DND-41 (cell line): ENCODE data around the gene UBR3.

Source experiments
- EZH2 ChIP-seq: IDR thresholded peaks from 3 replicates; pipeline ENCODE4 v1.6.1; 2012; ENCODE audit warnings: borderline replicate concordance, low read depth, mild to moderate bottlenecking, moderate library complexity, low read length, inconsistent platforms; ENCODE audit not compliant: severe bottlenecking
- TF ChIP-seq, protein P1 (sequence below): IDR thresholded peaks from 2 replicates; pipeline ENCODE4 v1.5.1; 2012; ENCODE audit warnings: borderline replicate concordance, low read length, moderate library complexity, mild to moderate bottlenecking; ENCODE audit not compliant: poor library complexity, severe bottlenecking; ENCODE audit errors: extremely low read depth

DNA sequence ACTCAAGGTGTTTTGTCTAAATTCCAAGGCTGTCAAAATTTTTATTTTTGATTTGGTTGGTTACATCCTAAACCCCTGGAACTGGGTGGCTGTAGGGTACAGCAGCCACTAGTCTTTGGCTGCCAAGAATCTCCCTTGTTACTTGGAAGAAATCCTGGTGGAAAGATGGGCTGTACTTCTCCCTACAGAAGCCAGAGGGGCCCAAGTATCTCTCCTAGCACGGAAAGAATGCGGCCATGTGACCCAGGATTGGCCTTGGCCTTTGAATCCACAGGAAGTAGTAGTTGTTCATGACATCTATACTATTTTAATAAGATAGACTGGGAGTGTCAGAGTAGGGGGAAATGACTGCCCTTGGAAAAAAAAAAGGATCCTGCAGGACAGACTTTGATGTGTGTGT, 296.3 kb downstream of the UBR3 start:
- TF ChIP-seq, protein P1, sequence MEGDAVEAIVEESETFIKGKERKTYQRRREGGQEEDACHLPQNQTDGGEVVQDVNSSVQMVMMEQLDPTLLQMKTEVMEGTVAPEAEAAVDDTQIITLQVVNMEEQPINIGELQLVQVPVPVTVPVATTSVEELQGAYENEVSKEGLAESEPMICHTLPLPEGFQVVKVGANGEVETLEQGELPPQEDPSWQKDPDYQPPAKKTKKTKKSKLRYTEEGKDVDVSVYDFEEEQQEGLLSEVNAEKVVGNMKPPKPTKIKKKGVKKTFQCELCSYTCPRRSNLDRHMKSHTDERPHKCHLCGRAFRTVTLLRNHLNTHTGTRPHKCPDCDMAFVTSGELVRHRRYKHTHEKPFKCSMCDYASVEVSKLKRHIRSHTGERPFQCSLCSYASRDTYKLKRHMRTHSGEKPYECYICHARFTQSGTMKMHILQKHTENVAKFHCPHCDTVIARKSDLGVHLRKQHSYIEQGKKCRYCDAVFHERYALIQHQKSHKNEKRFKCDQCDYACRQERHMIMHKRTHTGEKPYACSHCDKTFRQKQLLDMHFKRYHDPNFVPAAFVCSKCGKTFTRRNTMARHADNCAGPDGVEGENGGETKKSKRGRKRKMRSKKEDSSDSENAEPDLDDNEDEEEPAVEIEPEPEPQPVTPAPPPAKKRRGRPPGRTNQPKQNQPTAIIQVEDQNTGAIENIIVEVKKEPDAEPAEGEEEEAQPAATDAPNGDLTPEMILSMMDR: no peak
- no peak for TF ChIP-seq EZH2
